Mesendoderm (in vitro differentiated cells): ENCODE data around the gene TADA1.

Experiments
- DNase-seq: peaks from one replicate; pipeline ENCODE4 v3.0.0; 2013
- H2AK5ac ChIP-seq: 2 replicates; pipeline ENCODE4 v1.6.1; 2013; ENCODE audit warnings: low read length, inconsistent platforms
- H2BK120ac ChIP-seq: 2 replicates; pipeline ENCODE4 v1.6.1; 2013; ENCODE audit warnings: low read depth, mild to moderate bottlenecking, low read length, moderate library complexity, mixed read lengths
- H2BK15ac ChIP-seq: replicated peaks from 2 replicates; pipeline ENCODE4 v1.6.1; 2013; ENCODE audit warnings: low read depth, mild to moderate bottlenecking, moderate library complexity
- H2BK5ac ChIP-seq: 2 replicates; pipeline ENCODE4 v1.6.1; 2013; ENCODE audit warnings: low read length, inconsistent platforms
- H3K18ac ChIP-seq: 2 replicates; pipeline ENCODE4 v1.6.1; 2013; ENCODE audit warnings: mild to moderate bottlenecking, low read length, mixed read lengths
- H3K23ac ChIP-seq: one replicate; pipeline ENCODE4 v1.6.1; 2013; ENCODE audit warnings: low read length
- H3K27ac ChIP-seq: 2 replicates; pipeline ENCODE4 v1.5.1; 2013; ENCODE audit warnings: low read depth, mild to moderate bottlenecking, inconsistent platforms, low read length, moderate library complexity
- H3K27me3 ChIP-seq: 2 replicates; pipeline ENCODE4 v1.6.1; 2013; ENCODE audit warnings: low read length, control low read depth, mild to moderate bottlenecking, inconsistent platforms; ENCODE audit not compliant: insufficient read depth, poor library complexity
- H3K36me3 ChIP-seq: 2 replicates; pipeline ENCODE4 v1.6.1; 2013; ENCODE audit warnings: low read length, inconsistent platforms; ENCODE audit not compliant: control insufficient read depth, insufficient read depth
- H3K4ac ChIP-seq: one replicate; pipeline ENCODE4 v1.6.1; 2013; ENCODE audit warnings: low read depth, mild to moderate bottlenecking, low read length, moderate library complexity
- H3K4me1 ChIP-seq: 2 replicates; pipeline ENCODE4 v1.6.1; 2013; ENCODE audit warnings: low read depth, low read length, inconsistent platforms; ENCODE audit not compliant: control insufficient read depth
- H3K4me2 ChIP-seq: 2 replicates; pipeline ENCODE4 v1.6.1; 2013; ENCODE audit warnings: low read length
- H3K4me3 ChIP-seq: 2 replicates; pipeline ENCODE4 v1.5.1; 2013; ENCODE audit warnings: mild to moderate bottlenecking, low read length
- H3K56ac ChIP-seq: one replicate; pipeline ENCODE4 v1.6.1; 2013; ENCODE audit warnings: low read length
- H3K79me1 ChIP-seq: 2 replicates; pipeline ENCODE4 v1.6.1; 2013; ENCODE audit warnings: low read length, inconsistent platforms
- H3K79me2 ChIP-seq: 2 replicates; pipeline ENCODE4 v1.6.1; 2013; ENCODE audit warnings: mild to moderate bottlenecking, low read length; ENCODE audit not compliant: control insufficient read depth, insufficient read depth
- H3K9ac ChIP-seq: 2 replicates; pipeline ENCODE4 v1.6.1; 2013; ENCODE audit warnings: low read length, inconsistent platforms
- H4K5ac ChIP-seq: one replicate; pipeline ENCODE4 v1.6.1; 2013; ENCODE audit warnings: low read length
- H4K8ac ChIP-seq: one replicate; pipeline ENCODE4 v1.6.1; 2013; ENCODE audit warnings: low read depth, mild to moderate bottlenecking, control low read depth, low read length, moderate library complexity
- WGBS: extraction: QIAGEN DNeasy Blood & Tissue Kit; methylation state at CpG from one replicate; pipeline ENCODE4 v1.1.7; 2013; ENCODE audit warnings: low lambda C conversion rate, missing lambda C conversion rate; ENCODE audit not compliant: insufficient coverage; ENCODE audit errors: extremely low coverage; 5-methylcytosine and 5-hydroxymethylcytosine counted together

The TADA1 gene

GRCh38 chr1:166814611-166815010 lies 61.5 kb downstream of the TADA1 start:
- no peak overlapping the region for H3K4me3 ChIP-seq
- no peak overlapping the region for H3K4me2 ChIP-seq
- H4K8ac ChIP-seq, result no peak overlapping the region
- no peak overlapping the region for H3K18ac ChIP-seq
- H4K5ac ChIP-seq, result no peak overlapping the region
- no peak overlapping the region for H3K27ac ChIP-seq
- no peak overlapping the region for H2BK120ac ChIP-seq
- no peaks in the 10 kb centered on the region for H3K79me1 ChIP-seq
- no peak overlapping the region for H3K23ac ChIP-seq
- no peaks in the 10 kb centered on the region for H3K27me3 ChIP-seq
- H3K79me2 ChIP-seq, result no peaks in the 10 kb centered on the region
- H3K4ac ChIP-seq, result no peak overlapping the region
- no peaks in the 10 kb centered on the region for H3K36me3 ChIP-seq
- no CpG with 5 or more reads among the region's 2 CpGs for WGBS
- DNase-seq, result no peak
- no peak overlapping the region for H3K9ac ChIP-seq
- no peak overlapping the region for H2BK15ac ChIP-seq
- H3K56ac ChIP-seq, result no peak overlapping the region
- no peak overlapping the region for H2BK5ac ChIP-seq
- H2AK5ac ChIP-seq, result no peak overlapping the region
- H3K4me1 ChIP-seq, result no peaks in the 10 kb centered on the region

- H3K4ac ChIP-seq, result no peak overlapping the region
- no peak overlapping the region for H2BK120ac ChIP-seq
- no peaks in the 10 kb centered on the region for H3K79me1 ChIP-seq
- H2BK5ac ChIP-seq, result no peak overlapping the region
- no peak overlapping the region for H3K27ac ChIP-seq
- no peaks in the 10 kb centered on the region for H3K27me3 ChIP-seq
- H3K4me1 ChIP-seq, result no peaks in the 10 kb centered on the region
- no peak overlapping the region for H3K4me3 ChIP-seq
- H3K79me2 ChIP-seq, result no peaks in the 10 kb centered on the region
- H4K8ac ChIP-seq, result no peak overlapping the region
- no peak overlapping the region for H2AK5ac ChIP-seq
- H3K23ac ChIP-seq, result no peak overlapping the region
- H3K18ac ChIP-seq, result no peak overlapping the region
- DNase-seq, result no peak
- H3K56ac ChIP-seq, result no peak overlapping the region
- no CpG with 5 or more reads among the region's 2 CpGs for WGBS
- no peaks in the 10 kb centered on the region for H3K36me3 ChIP-seq
- H2BK15ac ChIP-seq, result no peak overlapping the region
- H3K9ac ChIP-seq, result no peak overlapping the region
- no peak overlapping the region for H4K5ac ChIP-seq
- no peak overlapping the region for H3K4me2 ChIP-seq
These were observed 62.4 kb downstream of the TADA1 start for GRCh38 chr1:166813508-166814223.

DNA sequence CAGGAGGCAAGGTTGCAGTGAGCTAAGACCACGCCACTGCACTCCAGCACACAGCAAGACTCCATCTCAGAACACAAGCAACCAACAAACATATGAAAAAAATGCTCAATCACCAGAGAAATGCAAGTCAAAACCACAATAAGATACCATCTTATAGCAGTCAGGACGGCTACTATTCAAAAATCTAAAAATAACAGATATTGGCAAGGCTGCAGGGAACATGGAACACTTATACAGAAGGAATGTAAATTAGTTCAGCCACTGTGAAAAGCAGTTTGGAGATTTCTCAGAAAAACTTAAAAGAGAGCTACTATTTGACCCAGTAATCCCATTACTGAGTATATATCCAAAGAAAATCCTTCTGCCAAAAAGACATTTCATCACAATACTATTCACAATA lies 64.4 kb downstream of the TADA1 start:
- H3K4me2 ChIP-seq, result no peak overlapping the region
- no peak overlapping the region for H2BK15ac ChIP-seq
- H3K79me2 ChIP-seq, result no peaks in the 10 kb centered on the region
- WGBS, result no CpG with 5 or more reads among the region's 2 CpGs
- no peaks in the 10 kb centered on the region for H3K4me1 ChIP-seq
- no peak overlapping the region for H3K56ac ChIP-seq
- H3K4me3 ChIP-seq, result no peak overlapping the region
- no peak for DNase-seq
- H3K27ac ChIP-seq, result no peak overlapping the region
- H2AK5ac ChIP-seq, result no peak overlapping the region
- H4K8ac ChIP-seq, result no peak overlapping the region
- H2BK5ac ChIP-seq, result no peak overlapping the region
- H3K18ac ChIP-seq, result no peak overlapping the region
- H4K5ac ChIP-seq, result no peak overlapping the region
- no peak overlapping the region for H2BK120ac ChIP-seq
- no peaks in the 10 kb centered on the region for H3K36me3 ChIP-seq
- no peak overlapping the region for H3K4ac ChIP-seq
- H3K9ac ChIP-seq, result no peak overlapping the region
- no peak overlapping the region for H3K23ac ChIP-seq
- H3K27me3 ChIP-seq, result no peaks in the 10 kb centered on the region
- H3K79me1 ChIP-seq, result no peaks in the 10 kb centered on the region

GRCh38 chr1:166808952-166809351 lies 67.1 kb downstream of the TADA1 start:
- H2BK120ac ChIP-seq, result no peak overlapping the region
- H3K27me3 ChIP-seq, result no peaks in the 10 kb centered on the region
- H2BK15ac ChIP-seq, result no peak overlapping the region
- H3K56ac ChIP-seq, result no peak overlapping the region
- H2AK5ac ChIP-seq, result no peak overlapping the region
- no peak overlapping the region for H3K27ac ChIP-seq
- H3K4me1 ChIP-seq, result no peaks in the 10 kb centered on the region
- no peaks in the 10 kb centered on the region for H3K79me1 ChIP-seq
- H3K23ac ChIP-seq, result no peak overlapping the region
- H3K18ac ChIP-seq, result no peak overlapping the region
- H3K4ac ChIP-seq, result no peak overlapping the region
- H3K9ac ChIP-seq, result no peak overlapping the region
- H4K5ac ChIP-seq, result no peak overlapping the region
- H2BK5ac ChIP-seq, result no peak overlapping the region
- no peaks in the 10 kb centered on the region for H3K79me2 ChIP-seq
- H3K4me3 ChIP-seq, result no peak overlapping the region
- peak; percentile 65 for DNase-seq
- no peak overlapping the region for H4K8ac ChIP-seq
- no peak overlapping the region for H3K4me2 ChIP-seq
- WGBS, result no CpG with 5 or more reads among the region's 2 CpGs
- H3K36me3 ChIP-seq, result no peaks in the 10 kb centered on the region
